Spleen (tissue), 7 donors: ENCODE data around the gene ANTXR2.

Experiments used
- CTCF ChIP-seq, 11 experiments: fragments of 200-600 bp in 7 of 11; fragments of 450-650 bp in 4 of 11; sonication (generic) in 4 of 11; IDR thresholded peaks in 8 of 11; conservative IDR thresholded peaks in 3 of 11; 1 replicate in 7 of 11; 2 replicates in 4 of 11; pipeline versions ENCODE4 v1.4.0 to v1.8.0; 2016 to 2021; ENCODE audit warnings: antibody characterized with exemption in 11 of 11, inconsistent platforms in 4 of 11, mild to moderate bottlenecking in 1 of 11
- POLR2A ChIP-seq, 3 donors: fragments of 450-650 bp; IDR thresholded peaks; one replicate each; pipeline ENCODE4 v1.5.1; 2017; ENCODE audit warnings: antibody characterized with exemption in 3 of 3, mild to moderate bottlenecking in 1 of 3
- donor health status: DM: no; HTN: no; CAD: no; lungs with moderate emphysema.
- donor health status: DM: no; HTN: no; CAD: no.
- donor health status: DM: no; HTN: no; CAD: no.

GRCh38 chr4:80054375-80054774, 18.7 kb downstream of the ANTXR2 start:
- TF ChIP-seq CTCF (IDR thresholded peaks at IDR 0.05 in 8 of 11, conservative IDR thresholded peaks at IDR 0.05 in 3 of 11) (no peak), POLR2A (IDR thresholded peaks at IDR 0.05) (no peak)
